ELF-1 (cell line): ENCODE data around the gene HMG20A.

ENCODE experiments used
- DNase-seq: peaks from one replicate; pipeline ENCODE4 v3.0.0-alpha.2; 2016; ENCODE audit warnings: low read depth, low spot score

Gene HMG20A

GRCh38 chr15:77475001-77475400 is 54.3 kb downstream of the HMG20A start:
- no peak for DNase-seq

GRCh38 chr15:77475898-77476297 is 55.2 kb downstream of the HMG20A start:
- no peak for DNase-seq

GRCh38 chr15:77476995-77477394 is 56.3 kb downstream of the HMG20A start:
- no peak for DNase-seq

- DNase-seq = no peak
These were observed 57.4 kb downstream of the HMG20A start for GRCh38 chr15:77478051-77478450.

- DNase-seq = no peak
These were observed 58.3 kb downstream of the HMG20A start for GRCh38 chr15:77479015-77479414.

GRCh38 chr15:77480859-77481633 is 60.4 kb downstream of the HMG20A start:
- no peak for DNase-seq

GRCh38 chr15:77481670-77482069 is 61.0 kb downstream of the HMG20A start:
- no peak for DNase-seq

GRCh38 chr15:77482570-77482969 is 61.9 kb downstream of the HMG20A start:
- no peak for DNase-seq

GRCh38 chr15:77483425-77484140 is 62.9 kb downstream of the HMG20A start:
- DNase-seq = no peak

- no peak for DNase-seq
These were observed 64.3 kb downstream of the HMG20A start for GRCh38 chr15:77484994-77485393.

GRCh38 chr15:77486542-77487468 is 66.1 kb downstream of the HMG20A start:
- no peak for DNase-seq

- DNase-seq = no peak
These were observed 66.8 kb downstream of the HMG20A start for GRCh38 chr15:77487469-77487842.

GRCh38 chr15:77487888-77488287 is 67.2 kb downstream of the HMG20A start:
- no peak for DNase-seq

- DNase-seq = no peak
These were observed 69.0 kb downstream of the HMG20A start for GRCh38 chr15:77489647-77490046.

GRCh38 chr15:77493324-77493907 is 72.7 kb downstream of the HMG20A start:
- DNase-seq = no peak

GRCh38 chr15:77494073-77494867 is 73.6 kb downstream of the HMG20A start:
- DNase-seq = no peak

GRCh38 chr15:77494964-77495363 is 74.3 kb downstream of the HMG20A start:
- DNase-seq = no peak

- peak; percentile 46 for DNase-seq
These were observed 75.3 kb downstream of the HMG20A start for GRCh38 chr15:77495838-77496596.

GRCh38 chr15:77496715-77497109 is 76.0 kb downstream of the HMG20A start:
- DNase-seq = peak; percentile 94

GRCh38 chr15:77497110-77497737 is 76.5 kb downstream of the HMG20A start:
- peak; percentile 84 for DNase-seq
